T1000 (cell line): Measurements from ENCODE around the gene PLA2G10.
"Not testable (repeated sequence)": the region's sequence is repeated elsewhere in the genome, so short reads cannot be mapped to it uniquely, and the experiment has no call there.

Source experiments
- DNase-seq: peaks from one replicate; lab custom pipeline; 2025; ENCODE audit warnings: mixed read lengths; lab: John Stamatoyannopoulos, UW

The PLA2G10 gene

GRCh38 chr16:14667347-14668266, 26.5 kb downstream of the PLA2G10 start:
- DNase-seq = no peak

- no peak for DNase-seq
Measured at GRCh38 chr16:14658063-14658462, 36.0 kb downstream of the PLA2G10 start.

- no peak for DNase-seq
Measured at GRCh38 chr16:14652726-14653125, 41.4 kb downstream of the PLA2G10 start.

GRCh38 chr16:14650629-14651028, 43.5 kb downstream of the PLA2G10 start:
- DNase-seq = no peak

GRCh38 chr16:14649816-14650215, 44.3 kb downstream of the PLA2G10 start:
- no peak for DNase-seq

GRCh38 chr16:14641926-14642325, 52.2 kb downstream of the PLA2G10 start:
- DNase-seq = no peak

- DNase-seq = no peak
Measured at GRCh38 chr16:14641206-14641605, 52.9 kb downstream of the PLA2G10 start.

- no peak for DNase-seq
Measured at GRCh38 chr16:14640538-14640937, 53.6 kb downstream of the PLA2G10 start.

GRCh38 chr16:14636951-14637240, 57.2 kb downstream of the PLA2G10 start:
- not testable (repeated sequence) for DNase-seq

GRCh38 chr16:14636179-14636950, 57.7 kb downstream of the PLA2G10 start:
- not testable (repeated sequence) for DNase-seq

GRCh38 chr16:14635395-14636165, 58.5 kb downstream of the PLA2G10 start:
- no peak for DNase-seq

GRCh38 chr16:14634389-14634725, 59.8 kb downstream of the PLA2G10 start:
- DNase-seq = no peak

GRCh38 chr16:14632693-14633569, 61.2 kb downstream of the PLA2G10 start, which contains the start of gene BFAR:
Gene BFAR (plus strand): TSS chr16:14632951. CDS start chr16:14644347, 11,396 bp downstream.
- DNase-seq = peak; percentile 96

- not testable (repeated sequence) for DNase-seq
Measured at GRCh38 chr16:14630620-14631330, 63.3 kb downstream of the PLA2G10 start.

- DNase-seq = peak; percentile 94
Measured at GRCh38 chr16:14629919-14630619, 64.0 kb downstream of the PLA2G10 start, which contains the start of gene PARN. Gene PARN (minus strand): TSS chr16:14630260. CDS start chr16:14630125, 135 bp downstream.

- DNase-seq = no peak
Measured at GRCh38 chr16:14629612-14629918, 64.5 kb downstream of the PLA2G10 start.

- DNase-seq = no peak
Measured at GRCh38 chr16:14628806-14629611, 65.1 kb downstream of the PLA2G10 start.

GRCh38 chr16:14627078-14627477, 67.0 kb downstream of the PLA2G10 start:
- no peak for DNase-seq
